IPS-18c (cell line): ENCODE results near the gene SEC14L6.
"Not testable (repeated sequence)": the region's sequence is repeated elsewhere in the genome, so short reads cannot be mapped to it uniquely, and the experiment has no call there.

Source experiments
- H3K4me3 ChIP-seq: 2 replicates; pipeline ENCODE4 v1.7.0; 2013; ENCODE audit warnings: low read depth, mild to moderate bottlenecking, low read length, moderate library complexity; ENCODE audit not compliant: insufficient read depth
- H3K9me3 ChIP-seq: one replicate; pipeline ENCODE4 v1.6.1; 2013; ENCODE audit warnings: mild to moderate bottlenecking, low read length, moderate library complexity; ENCODE audit not compliant: control insufficient read depth, insufficient read depth

SEC14L6 gene

DNA sequence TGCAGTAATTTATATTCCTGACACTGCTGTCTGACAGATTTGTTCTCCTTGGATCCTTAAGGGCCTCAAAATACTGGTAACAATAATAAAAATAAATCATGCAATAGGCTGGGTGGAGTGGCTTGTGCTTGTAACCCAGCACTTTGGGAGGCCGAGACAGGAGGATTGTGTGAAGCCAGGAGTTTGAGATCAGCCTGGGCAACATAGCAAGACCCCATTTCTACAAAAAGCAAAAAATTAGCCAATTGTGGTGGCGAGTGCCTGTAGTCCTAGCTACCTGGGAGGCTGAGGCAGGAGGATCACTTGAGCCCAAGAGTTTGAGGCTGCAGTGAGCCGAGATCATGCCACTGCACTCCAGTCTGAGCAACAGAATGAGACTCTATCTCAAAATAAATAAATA lies 5.3 kb upstream of the SEC14L6 start:
- not testable (repeated sequence) for H3K4me3 ChIP-seq

DNA sequence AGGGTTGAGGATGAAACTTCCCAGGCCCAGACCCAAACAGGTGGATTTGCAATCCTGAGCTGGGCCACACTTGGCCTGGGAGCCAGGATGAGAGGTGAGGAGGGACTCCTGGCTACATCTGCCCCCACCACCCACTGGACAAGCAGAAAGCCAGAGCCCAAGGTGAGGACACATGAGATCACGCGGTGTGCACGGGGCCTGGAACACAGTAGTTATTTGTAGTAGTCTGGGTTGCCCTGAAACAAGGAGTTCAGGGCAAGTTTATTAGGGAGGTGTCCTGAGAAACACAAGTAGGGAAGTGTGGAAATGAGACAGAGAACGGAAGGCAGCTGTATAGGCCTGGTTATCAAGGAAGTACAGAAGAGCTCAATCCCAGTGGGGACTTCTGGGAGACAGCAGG lies 647 bp upstream of the SEC14L6 start:
- H3K9me3 ChIP-seq: no peaks in the 10 kb centered on the region
- H3K4me3 ChIP-seq: no peak overlapping the region

More for the DNA sequence above, 5.3 kb upstream of the SEC14L6 start:
- H3K9me3 ChIP-seq: not testable (repeated sequence)

DNA sequence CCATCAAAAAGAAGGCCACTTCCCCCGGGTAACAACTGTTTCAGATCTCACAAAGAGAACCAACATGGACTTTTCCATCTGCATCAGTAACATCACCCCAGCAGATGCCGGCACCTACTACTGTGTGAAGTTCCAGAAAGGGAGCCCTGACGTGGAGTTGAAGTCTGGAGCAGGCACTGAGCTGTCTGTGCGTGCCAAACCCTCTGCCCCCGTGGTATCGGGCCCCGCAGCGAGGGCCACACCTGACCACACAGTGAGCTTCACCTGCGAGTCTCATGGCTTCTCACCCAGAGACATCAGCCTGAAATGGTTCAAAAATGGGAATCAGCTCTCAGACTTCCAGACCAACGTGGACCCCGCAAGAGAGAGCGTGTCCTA lies 3.7 kb downstream of the SEC14L6 start:
- peak overlapping the region; percentile 53; the same call in 1 of the 2 replicates for H3K4me3 ChIP-seq

DNA sequence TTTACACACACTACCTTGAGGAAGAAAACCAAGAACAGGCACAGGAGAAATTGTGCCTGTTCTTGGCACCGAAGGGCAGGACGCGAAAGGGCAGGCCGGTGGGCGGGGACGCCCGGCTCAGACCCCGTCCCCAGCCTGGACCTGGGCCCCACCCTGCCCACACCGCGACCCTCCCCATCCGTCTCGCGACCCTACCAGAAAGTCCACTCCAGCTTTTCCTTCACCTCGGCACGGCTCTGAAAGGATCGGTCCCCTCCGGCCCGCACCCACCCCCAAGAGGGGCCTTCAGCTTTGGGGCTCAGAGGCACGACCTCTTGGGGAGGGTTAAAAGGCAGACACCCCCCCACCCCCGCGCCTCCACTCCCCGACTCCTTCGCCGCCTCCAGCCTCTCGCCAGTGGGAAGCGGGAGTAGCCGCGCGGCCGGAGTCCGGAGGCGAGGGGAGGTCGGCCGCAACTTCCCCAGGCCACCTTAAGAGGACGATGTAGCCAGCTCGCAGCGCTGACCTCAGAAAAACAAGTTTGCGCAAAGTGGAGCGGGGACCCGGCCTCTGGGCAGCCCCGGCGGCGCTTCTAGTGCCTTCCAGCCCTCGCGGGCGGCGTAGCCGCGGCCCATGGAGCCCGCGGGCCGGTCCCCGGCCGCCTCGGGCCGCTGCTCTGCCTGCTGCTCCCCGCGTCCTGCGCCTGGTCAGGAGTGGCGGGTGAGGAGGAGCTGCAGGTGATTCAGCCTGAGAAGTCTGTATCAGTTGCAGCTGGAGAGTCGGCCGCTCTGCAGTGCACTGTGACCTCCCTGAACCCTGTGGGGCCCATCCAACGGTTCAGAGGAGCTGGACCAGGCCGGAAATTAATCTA lies 4.4 kb downstream of the SEC14L6 start:
- Histone ChIP-seq H3K9me3 (no peaks in the 10 kb centered on the region), H3K4me3 (peak overlapping the region; percentile 53)

More for the DNA sequence above, 3.7 kb downstream of the SEC14L6 start:
- H3K9me3 ChIP-seq: no peaks in the 10 kb centered on the region

DNA sequence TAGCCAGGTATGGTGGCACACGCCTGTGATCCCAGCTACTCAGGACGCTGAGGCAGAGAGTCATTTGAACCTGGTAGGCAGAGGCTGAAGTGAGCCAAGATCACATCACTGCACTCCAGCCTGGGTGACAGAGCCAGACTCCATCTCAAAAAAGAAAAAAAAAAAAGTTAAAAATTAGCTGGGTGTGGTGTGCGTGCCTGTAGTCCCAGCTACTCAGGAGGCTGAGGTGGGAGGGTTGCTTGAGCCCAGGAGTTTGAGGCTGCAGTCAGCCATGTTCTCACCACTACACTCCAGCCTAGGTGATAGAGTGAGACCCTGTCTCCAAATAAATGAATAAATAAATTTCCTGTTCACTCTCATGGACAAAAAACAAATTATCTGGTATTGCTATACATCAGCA lies 5.0 kb downstream of the SEC14L6 start:
- H3K4me3 ChIP-seq: peak overlapping the region; percentile 53; the same call in 1 of the 2 replicates
- not testable (repeated sequence) for H3K9me3 ChIP-seq

DNA sequence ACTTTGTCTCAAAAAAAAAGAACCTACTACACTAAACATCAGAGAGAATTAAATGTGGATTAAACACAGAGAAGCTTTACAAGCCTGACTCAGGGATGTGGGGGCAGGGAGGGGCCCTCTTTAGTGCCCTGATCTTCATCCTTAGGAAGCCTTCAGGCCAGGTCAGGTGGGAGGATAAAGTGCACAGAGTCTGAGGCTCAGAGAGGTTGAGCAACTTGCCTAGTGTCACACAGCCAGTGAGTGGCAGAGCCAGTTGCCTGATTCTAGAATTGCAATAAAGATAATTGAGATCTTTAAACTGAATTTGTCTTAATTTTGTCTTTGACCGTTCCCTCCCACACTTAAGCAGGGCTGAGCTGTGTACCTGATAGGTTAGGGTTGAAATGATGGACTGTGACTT lies 7.2 kb downstream of the SEC14L6 start:
- Histone ChIP-seq H3K4me3 (no peak overlapping the region), H3K9me3 (no peaks in the 10 kb centered on the region)

DNA sequence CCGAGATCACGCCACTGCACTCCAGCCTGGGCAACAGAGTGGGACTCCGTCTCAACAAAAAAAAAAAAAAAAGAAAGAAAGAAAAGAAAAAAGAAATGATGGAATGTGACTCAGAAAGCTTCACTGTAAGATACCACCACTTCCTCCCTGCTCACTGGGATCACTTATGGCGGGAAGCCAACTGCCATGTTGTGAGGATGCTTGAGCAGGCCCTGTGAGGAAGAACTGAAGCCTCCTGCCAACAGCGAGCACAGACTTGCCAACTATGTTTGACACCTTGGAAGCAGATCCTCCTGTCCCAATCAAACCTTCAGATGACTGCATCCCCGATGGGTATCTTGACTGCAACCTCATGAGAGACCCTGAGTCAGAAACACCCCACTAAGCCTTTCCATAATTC lies 8.3 kb downstream of the SEC14L6 start:
- no peak overlapping the region for H3K4me3 ChIP-seq

DNA sequence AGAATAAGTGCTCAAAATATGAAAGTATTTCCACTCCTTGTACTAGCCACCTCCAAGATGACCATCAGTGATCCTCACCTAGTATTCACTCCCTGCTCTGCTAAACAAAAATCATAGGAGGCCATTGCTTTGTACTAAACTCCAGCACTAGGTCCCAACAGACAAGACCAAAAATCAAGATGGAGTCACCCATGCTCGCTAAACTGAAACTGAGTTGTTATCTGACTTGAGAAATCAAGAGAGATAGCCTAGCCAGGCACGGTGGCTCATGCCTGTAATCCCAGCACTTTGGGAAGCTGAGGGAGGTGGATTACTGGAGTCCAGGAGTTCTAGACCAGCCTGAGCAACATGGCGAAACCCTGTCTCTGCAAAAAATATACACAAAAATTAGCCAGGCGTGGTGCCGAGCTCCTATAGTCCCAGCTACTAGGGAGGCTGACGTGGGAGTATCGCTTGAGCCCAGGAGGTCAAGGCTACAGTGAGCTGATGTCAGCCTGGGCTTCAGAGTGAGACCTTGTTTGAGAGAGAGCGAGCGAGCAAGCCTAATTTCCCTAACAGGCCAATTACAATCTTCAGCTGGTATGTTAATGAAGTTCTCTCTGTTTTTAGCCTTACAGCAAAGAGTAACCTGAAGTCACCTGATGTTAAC lies 9.3 kb downstream of the SEC14L6 start:
- Histone ChIP-seq H3K4me3 (no peak overlapping the region), H3K9me3 (no peaks in the 10 kb centered on the region)

More for the DNA sequence above, 8.3 kb downstream of the SEC14L6 start:
- no peaks in the 10 kb centered on the region for H3K9me3 ChIP-seq

DNA sequence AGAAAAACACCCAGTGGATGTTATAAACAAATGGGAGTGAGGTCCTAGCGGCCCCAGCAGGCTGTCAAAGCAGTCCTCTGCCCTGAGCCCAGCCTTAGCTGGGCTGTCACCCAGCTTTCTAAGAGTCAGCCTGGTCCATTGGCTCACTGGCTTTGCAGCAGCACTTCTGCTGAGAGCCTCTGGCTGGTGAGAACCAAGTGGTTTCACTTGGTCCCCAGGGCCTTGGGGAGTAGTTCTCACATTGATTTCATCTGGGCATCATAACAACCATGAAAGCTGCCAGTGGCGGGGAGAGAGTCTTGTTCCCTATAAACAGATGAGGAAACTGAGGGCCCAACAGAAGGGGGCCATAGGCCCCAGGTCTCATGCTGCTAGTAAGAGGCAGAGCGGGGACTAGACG lies 11.4 kb downstream of the SEC14L6 start:
- no peak overlapping the region for H3K4me3 ChIP-seq

DNA sequence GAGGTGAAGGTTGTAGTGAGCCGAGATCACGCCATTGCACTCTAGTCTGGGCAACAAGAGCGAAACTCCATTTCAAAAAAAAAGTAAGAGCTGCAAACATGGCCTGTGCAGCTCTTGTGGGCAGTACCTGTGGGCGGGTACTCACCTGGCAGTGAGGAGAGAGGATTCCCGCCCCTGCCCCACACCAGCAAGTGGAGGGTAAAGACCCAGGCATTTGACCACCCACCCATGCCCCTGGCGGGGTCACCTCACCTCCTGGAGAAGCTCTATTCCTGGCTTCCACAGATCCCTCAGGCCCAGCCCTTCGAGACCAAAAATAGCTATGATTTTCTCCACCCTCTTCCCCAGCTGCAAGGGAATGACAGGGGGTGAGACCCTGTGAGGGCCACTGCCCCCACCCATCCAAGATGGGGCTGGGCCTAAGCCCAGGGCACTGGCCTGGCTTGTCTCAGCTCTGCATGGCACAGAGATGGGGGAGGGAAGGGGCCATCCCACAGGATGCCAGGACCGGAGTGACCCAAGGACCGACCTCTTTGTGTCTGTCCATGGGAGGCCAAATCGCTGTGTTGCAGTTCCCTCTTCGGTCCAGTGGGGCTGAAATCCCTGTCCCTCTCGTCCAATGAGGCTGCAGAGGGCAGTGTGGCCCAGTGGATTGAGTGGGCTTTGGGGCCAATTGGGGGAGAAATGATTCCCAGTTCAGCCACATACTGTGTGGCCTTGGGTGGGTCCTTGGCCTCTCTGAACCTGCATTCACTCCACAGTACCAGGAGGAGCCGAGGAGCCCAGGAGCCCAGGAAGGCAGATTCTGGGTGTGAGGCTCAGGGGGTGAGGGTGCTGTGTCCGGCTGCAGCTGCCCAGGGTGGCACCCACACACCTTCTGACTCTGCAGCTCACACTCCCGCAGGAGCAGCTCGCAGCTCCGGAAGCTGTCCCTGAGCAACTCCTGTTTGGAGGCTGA lies 14.6 kb downstream of the SEC14L6 start:
- Histone ChIP-seq H3K9me3 (no peaks in the 10 kb centered on the region), H3K4me3 (no peak overlapping the region)

More for the DNA sequence above, 11.4 kb downstream of the SEC14L6 start:
- H3K9me3 ChIP-seq: no peaks in the 10 kb centered on the region

DNA sequence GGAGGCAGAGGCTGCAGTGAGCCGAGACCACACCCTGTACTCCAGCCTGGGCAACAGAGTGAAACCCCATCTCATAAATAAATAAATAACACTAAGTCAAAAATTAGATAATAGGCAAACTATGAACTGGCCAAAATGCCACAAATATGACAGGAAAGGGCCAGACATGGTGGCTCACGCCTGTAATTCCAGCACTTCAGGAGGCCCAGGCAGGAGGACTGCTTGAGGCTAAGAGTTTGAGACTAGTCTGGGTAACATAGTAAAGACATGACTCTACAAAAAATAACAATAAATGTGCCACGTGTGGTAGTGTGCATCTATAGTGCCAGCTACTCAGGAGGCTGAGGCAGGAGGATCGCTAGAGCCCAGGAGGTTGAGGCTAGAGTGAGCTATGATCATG lies 19.9 kb downstream of the SEC14L6 start:
- Histone ChIP-seq H3K4me3 (no peak overlapping the region), H3K9me3 (no peaks in the 10 kb centered on the region)

DNA sequence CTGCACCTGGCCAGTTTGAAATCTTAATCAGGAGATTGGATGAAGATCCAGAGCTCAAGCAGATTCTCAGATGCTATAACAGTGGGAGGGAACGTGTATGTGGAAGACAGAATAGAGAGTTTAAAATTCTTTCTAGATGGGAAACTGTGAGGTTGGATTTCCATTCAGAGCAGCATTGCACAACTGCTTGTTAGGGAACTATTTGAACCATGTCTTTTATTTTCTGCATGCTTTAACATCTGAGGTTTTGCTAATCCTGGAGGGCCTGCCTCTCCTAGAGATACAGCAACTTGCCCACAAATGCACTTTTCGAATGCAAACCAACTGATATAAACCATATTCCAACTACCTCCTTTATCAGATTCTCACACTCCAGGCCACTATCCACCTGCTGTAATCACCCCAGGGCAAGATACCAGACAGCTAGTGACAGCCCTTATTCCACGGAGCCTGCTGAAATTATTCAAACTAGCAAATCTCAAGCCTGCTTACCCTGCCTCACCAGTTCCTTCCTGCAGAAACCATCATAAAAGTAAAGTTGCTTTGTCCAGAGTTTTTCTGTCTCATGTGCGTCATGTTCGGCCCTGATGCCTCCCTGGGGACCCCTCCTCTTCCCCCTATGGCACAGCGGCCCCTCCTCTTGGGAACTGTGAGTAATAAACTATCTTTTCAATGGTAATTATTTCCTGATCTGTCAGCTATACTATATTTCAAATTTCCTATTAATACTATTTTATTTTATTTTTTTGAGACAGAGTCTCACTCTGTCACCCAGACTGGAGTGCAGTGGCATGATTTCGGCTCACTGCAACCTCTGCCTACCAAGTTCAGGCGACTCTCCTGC lies 22.7 kb downstream of the SEC14L6 start:
- no peaks in the 10 kb centered on the region for H3K9me3 ChIP-seq
- H3K4me3 ChIP-seq: no peak overlapping the region

DNA sequence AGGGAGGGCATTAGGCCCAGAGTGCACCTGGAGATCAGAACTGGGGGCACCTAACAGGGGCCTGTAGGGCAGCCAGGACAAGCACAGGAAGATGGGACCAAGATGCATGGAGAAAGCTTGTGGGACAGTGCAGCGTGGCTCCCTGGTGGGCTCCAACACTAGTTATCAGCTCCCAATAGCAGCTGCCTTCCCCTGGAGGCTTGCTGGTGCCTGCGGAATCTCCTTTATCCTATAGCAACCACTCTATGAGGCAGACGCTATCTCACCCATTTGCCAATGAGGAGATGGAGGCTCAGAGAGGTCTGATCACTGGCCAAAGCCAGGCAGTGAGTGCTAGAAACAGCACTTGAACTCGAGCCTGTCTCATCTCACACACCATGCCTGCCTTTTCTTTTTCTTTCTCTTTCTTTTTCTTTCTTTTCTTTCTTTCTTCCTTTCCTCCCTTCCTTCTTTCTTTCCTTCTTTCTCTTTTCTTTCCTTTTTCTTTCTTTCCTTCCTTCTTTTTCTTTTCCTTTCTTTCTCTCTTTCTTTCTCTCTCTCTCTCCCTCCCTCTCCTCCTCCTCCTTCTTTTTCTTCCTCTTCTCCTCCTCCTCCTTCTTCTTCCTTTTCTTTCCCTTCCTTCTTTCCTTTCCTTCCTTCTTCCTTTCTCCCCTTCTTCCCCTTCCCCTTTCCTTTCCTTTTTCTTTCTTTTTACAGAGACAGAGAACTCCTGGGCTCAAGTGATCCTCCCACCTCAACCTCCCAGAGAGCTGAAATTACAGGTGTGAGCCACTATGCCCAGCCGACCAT lies 25.0 kb downstream of the SEC14L6 start:
- Histone ChIP-seq H3K4me3 (no peak overlapping the region), H3K9me3 (no peaks in the 10 kb centered on the region)

DNA sequence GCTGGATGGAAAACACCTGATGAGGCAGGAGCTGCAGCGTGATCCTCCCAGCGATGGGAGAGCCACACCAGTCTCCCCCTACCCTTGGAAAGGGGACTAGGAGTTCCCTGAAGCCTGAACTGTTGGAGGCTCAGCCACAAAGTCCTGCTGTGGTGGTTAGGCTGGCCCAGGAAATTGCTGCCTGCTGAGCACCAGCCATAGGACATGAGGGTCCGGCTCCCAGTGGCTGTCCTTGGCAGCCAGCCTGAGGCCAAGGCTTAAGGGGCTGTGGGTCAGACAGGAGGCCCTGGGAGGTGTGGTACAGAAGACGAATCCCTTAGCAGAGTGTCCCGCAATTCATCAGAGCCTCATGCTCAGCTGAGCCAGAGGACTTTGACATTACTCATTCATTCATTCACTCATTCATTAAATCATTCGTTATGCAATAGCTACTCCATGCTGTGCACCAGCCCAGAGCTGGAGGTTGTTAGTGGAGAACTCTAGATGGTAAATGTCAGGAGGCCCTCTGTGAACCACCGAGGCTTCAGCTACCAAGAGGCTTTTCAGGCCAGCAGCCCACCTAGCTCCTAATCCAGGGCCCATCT lies 26.6 kb downstream of the SEC14L6 start:
- H3K4me3 ChIP-seq: no peak overlapping the region
- no peaks in the 10 kb centered on the region for H3K9me3 ChIP-seq

DNA sequence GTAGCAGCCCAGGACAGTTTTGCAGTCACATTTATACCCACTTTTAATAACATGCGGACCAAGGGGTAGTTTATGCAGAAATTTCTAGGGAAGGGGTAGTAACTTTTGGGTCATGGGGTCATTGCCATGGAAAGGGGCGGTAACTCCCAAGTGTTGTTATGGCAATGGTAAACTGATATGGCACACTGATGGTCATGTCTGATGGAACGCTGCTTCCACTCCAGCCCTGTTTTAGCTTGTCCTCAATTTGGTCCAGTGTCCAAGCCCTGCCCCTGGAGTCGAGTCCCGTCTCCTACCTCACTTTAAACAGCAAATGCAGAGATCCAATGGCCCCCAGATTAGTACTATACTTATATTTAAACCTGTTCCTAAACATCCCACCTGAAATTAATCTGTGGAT lies 29.8 kb downstream of the SEC14L6 start:
- H3K4me3 ChIP-seq: no peak overlapping the region
- H3K9me3 ChIP-seq: no peaks in the 10 kb centered on the region

DNA sequence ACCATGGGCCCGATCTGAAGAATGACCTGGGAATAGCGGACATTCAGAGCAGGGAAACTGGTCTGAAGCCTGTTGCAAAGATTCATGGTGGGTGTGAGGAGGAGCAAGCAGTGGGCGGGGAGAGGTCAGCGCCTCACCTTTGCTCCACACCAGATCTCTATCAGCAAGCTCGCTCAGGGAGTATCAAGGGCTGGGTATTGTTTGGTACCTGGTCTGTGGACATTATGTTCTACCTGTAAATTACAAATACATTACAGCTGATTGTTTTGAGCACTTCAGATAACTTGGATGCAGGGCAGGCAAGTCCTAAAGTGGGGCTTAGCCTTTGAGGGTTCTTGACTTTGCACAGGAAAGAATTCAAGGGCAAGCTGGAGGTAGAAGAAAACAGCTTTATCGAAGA lies 30.3 kb downstream of the SEC14L6 start:
- Histone ChIP-seq H3K4me3 (no peak overlapping the region), H3K9me3 (no peaks in the 10 kb centered on the region)
